B cell (primary cell): ENCODE results near the gene GNG2. TPM values are rescaled to one million over a fixed set of nuclear protein-coding genes. Genes with fewer than 3 reads are reported as not detected.

Experiments
- ATAC-seq: fragments of 200-7000 bp; cut with Tn5 transposase; one replicate; pipeline ENCODE4 v1.10.0; 2021; ENCODE audit warnings: low read depth, mild to moderate bottlenecking, moderate number of reproducible peaks, moderate library complexity
- CTCF ChIA-PET: fragments of 350-600 bp; sonication (Branson Sonifier 250); formaldehyde crosslinking; loops from one replicate; lab custom pipeline; 2021; ENCODE audit warnings: antibody characterized with exemption, inconsistent platforms; lab: Charles Lee
- POLR2A ChIA-PET: fragments of 350-600 bp; sonication (Branson Sonifier 250); formaldehyde crosslinking; loops from one replicate; lab custom pipeline; 2021; ENCODE audit warnings: antibody characterized with exemption; lab: Charles Lee
- DNase-seq: peaks from one replicate; pipeline ENCODE4 v3.0.0; 2013
- H2AFZ ChIP-seq: 2 replicates; pipeline ENCODE4 v1.6.1; 2012; ENCODE audit warnings: mild to moderate bottlenecking, low read depth, low read length; ENCODE audit not compliant: insufficient read depth, poor library complexity, severe bottlenecking
- H3K27ac ChIP-seq, 2 donors: 1 replicate in 1 of 2; 2 replicates in 1 of 2; pipeline ENCODE4 v1.5.1; 2012 to 2013; ENCODE audit warnings: low read length in 2 of 2, mild to moderate bottlenecking in 2 of 2, moderate library complexity in 1 of 2
- H3K27me3 ChIP-seq, 4 experiments: fragments of 200-600 bp in 1 of 4; sonication (generic) in 1 of 4; replicated peaks in 1 of 4; 1 replicate in 2 of 4; 2 replicates in 2 of 4; pipeline versions ENCODE4 v1.6.1 to v1.7.0; 2013 to 2016; ENCODE audit warnings: low read length in 3 of 4, mild to moderate bottlenecking in 2 of 4, mixed read lengths in 1 of 4, moderate library complexity in 1 of 4; ENCODE audit not compliant: insufficient read depth in 4 of 4, control insufficient read depth in 3 of 4; ENCODE audit errors: control extremely low read depth in 1 of 4
- H3K36me3 ChIP-seq, 2 experiments: replicated peaks in 1 of 2; 1 replicate in 1 of 2; 2 replicates in 1 of 2; pipeline versions ENCODE4 v1.6.1 to v1.7.1; 2013; ENCODE audit warnings: low read length in 1 of 2; ENCODE audit not compliant: insufficient read depth in 2 of 2, control insufficient read depth in 1 of 2; ENCODE audit errors: control extremely low read depth in 1 of 2, extremely low read depth in 1 of 2
- H3K4me1 ChIP-seq, 2 donors: fragments of 200-600 bp in 1 of 2; sonication (generic) in 1 of 2; 1 replicate in 1 of 2; 2 replicates in 1 of 2; pipeline versions ENCODE4 v1.5.1 to v1.6.1; 2013 to 2017; ENCODE audit warnings: low read length in 2 of 2; ENCODE audit not compliant: control insufficient read depth in 2 of 2, insufficient read depth in 2 of 2
- H3K4me2 ChIP-seq: replicated peaks from 2 replicates; pipeline ENCODE3; 2012; ENCODE audit warnings: mild to moderate bottlenecking, low read depth, low read length; ENCODE audit not compliant: poor library complexity, severe bottlenecking
- H3K4me3 ChIP-seq, 5 experiments: fragments of 200-600 bp in 1 of 5; sonication (generic) in 1 of 5; 1 replicate in 3 of 5; 2 replicates in 2 of 5; pipeline versions ENCODE4 v1.5.1 to v1.7.0; 2011 to 2016; ENCODE audit warnings: low read length in 4 of 5, mild to moderate bottlenecking in 4 of 5, low read depth in 2 of 5, control low read depth in 1 of 5, moderate library complexity in 1 of 5; ENCODE audit not compliant: insufficient read depth in 1 of 5; ENCODE audit errors: control extremely low read depth in 1 of 5, extremely low read depth in 1 of 5
- H3K79me2 ChIP-seq: fragments of 200-600 bp; sonication (generic); one replicate; pipeline ENCODE4 v1.6.0; 2016; ENCODE audit warnings: low read length; ENCODE audit not compliant: control insufficient read depth, insufficient read depth
- H3K9ac ChIP-seq: fragments of 200-600 bp; sonication (generic); 2 replicates; pipeline ENCODE4 v1.6.1; 2017; ENCODE audit warnings: mild to moderate bottlenecking, low read length, moderate library complexity
- H3K9me3 ChIP-seq, 3 donors: one replicate each; pipeline versions ENCODE4 v1.6.1 to v1.7.1; 2013; ENCODE audit warnings: low read length in 2 of 3; ENCODE audit not compliant: control insufficient read depth in 2 of 3, insufficient read depth in 1 of 3; ENCODE audit errors: control extremely low read depth in 1 of 3
- H4K20me1 ChIP-seq: 2 replicates; pipeline ENCODE4 v1.6.0; 2012; ENCODE audit warnings: mild to moderate bottlenecking, low read length; ENCODE audit not compliant: insufficient read depth, control insufficient read depth, poor library complexity, severe bottlenecking
- H3K27ac Mint-ChIP-seq: one replicate; pipeline ENCODE4 v1.8.0; 2021; ENCODE audit warnings: mixed read lengths
- H3K27me3 Mint-ChIP-seq: one replicate; pipeline ENCODE4 v1.8.0; 2021; ENCODE audit warnings: mixed read lengths
- H3K4me1 Mint-ChIP-seq: one replicate; pipeline ENCODE4 v1.8.0; 2021; ENCODE audit warnings: mixed read lengths
- H3K4me3 Mint-ChIP-seq: one replicate; pipeline ENCODE4 v1.8.0; 2021; ENCODE audit warnings: mixed read lengths
- H3K9me3 Mint-ChIP-seq: one replicate; pipeline ENCODE4 v1.8.0; 2022; ENCODE audit warnings: mixed read lengths; ENCODE audit not compliant: insufficient read depth
- EZH2 ChIP-seq: IDR thresholded peaks from 2 replicates; pipeline ENCODE4 v1.6.1; 2012; ENCODE audit warnings: borderline replicate concordance, low read depth, mild to moderate bottlenecking, moderate library complexity, low read length; ENCODE audit not compliant: insufficient read depth, poor library complexity, severe bottlenecking
- WGBS: methylation state at CpG from one replicate; pipeline ENCODE4 v1.1.5; 2013; ENCODE audit warnings: missing lambda C conversion rate; ENCODE audit not compliant: insufficient coverage; 5-methylcytosine and 5-hydroxymethylcytosine counted together
- intact Hi-C: fragments of 100-400 bp; cut with micrococcal nuclease; formaldehyde crosslinking; loops from one replicate; pipeline ENCODE4 v1.10.0; 2022
- polyA plus RNA-seq: library from polyadenylated mRNA; depleted of rRNA; stranded (reverse); fragments of >200 nt; gene quantifications from 2 replicates; pipeline ENCODE4 v1.2.3, GENCODE V29; 2012
- total RNA-seq, 2 donors: library from RNA; stranded (reverse); fragments of 120-200 nt in 1 of 2; gene quantifications; 1 replicate in 1 of 2; 2 replicates in 1 of 2; pipeline versions ENCODE4 v1.2.3 to v1.2.4, GENCODE V29; 2013 to 2022
- TF ChIP-seq, protein P1 (sequence below): fragments of 200-600 bp; IDR thresholded peaks from one replicate; pipeline ENCODE4 v1.8.0; 2022; ENCODE audit warnings: antibody characterized with exemption, mild to moderate bottlenecking

Gene GNG2
- total and polyA plus RNA-seq, 2 donors (not counting 1 experiment from before 2014, with no cell fraction given): 21.9 to 57.6 TPM

DNA sequence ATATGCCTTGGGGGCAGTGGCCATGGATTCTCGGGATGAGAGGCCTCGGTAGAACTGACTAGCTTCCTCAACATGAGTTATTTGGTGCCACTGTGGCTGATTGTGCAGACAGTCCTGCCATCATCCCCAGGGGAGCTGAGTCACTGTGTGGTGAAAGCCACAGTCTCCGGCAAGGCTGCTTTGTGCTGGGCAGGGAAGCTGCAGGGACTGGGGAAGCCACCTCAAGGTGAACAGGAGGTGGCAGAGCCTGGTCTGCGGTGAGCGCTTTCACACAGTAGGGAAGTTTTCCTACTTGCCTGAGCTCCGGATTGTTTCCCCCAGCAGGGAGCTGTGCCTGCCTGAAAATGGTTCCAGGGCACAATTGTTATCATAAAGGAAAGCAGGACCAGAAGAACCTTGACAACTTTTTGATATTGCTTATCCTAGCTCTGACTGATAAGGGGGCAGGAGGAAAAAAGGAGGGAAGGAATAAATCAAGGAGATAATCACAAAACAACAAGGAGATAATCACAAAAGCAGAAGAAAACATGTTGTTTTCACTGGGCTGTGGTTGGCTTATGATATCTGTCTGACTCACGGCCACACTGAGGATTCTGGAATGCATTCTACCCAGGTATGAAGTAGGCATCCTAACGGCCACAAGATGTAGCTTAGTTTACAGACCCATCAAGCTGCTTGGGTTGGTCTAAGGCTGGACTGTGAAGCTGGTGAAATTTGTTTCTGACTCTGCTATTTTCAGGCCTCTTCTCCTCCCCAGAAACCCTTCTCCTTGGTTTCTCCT, 32.2 kb upstream of the GNG2 start:
- CTCF ChIA-PET: interaction anchor here (0.8 to 5.3 kb wide), 13 partner anchors 10 to 150 kb away, joined by 3 to 37 read pairs (median 4); partner anchors contain the start of gene GNG2
- no peaks in the 10 kb centered on the region for H4K20me1 ChIP-seq
- peaks cover 0 to 7% (median 2%) of the 10 kb centered on the region in 4 experiments for H3K27me3 ChIP-seq
- peak overlapping the region; percentile 37 for H3K4me2 ChIP-seq
- H2AFZ ChIP-seq: no peak overlapping the region
- Mint-ChIP-seq H3K4me1 (no peaks in the 10 kb centered on the region), H3K9me3 (peaks cover 4% of the 10 kb centered on the region), H3K27me3 (no peaks in the 10 kb centered on the region), H3K4me3 (peak overlapping the region; percentile 20), H3K27ac (peak overlapping the region; percentile 4)
- H3K4me1 ChIP-seq: peaks cover 11 to 13% of the 10 kb centered on the region in 2 donors
- no peak overlapping the region for H3K27ac ChIP-seq
- DNase-seq: peak; percentile 75
- intact Hi-C loops: loop anchor here (1.0 kb wide), 4 partner anchors 19 to 151 kb away; partner anchors contain the start of gene GNG2
- H3K79me2 ChIP-seq: no peaks in the 10 kb centered on the region
- no peak overlapping the region for H3K9ac ChIP-seq
- POLR2A ChIA-PET: interaction anchor here (1.1 kb wide), 1 partner anchor 42 kb away, joined by 3 read pairs; no protein-coding TSS in a partner anchor
- no peaks in the 10 kb centered on the region for H3K36me3 ChIP-seq
- H3K4me3 ChIP-seq: no peak overlapping the region
- H3K9me3 ChIP-seq: peaks cover 0 to 6% (median 4%) of the 10 kb centered on the region in 3 donors
- peak; percentile 100 for ATAC-seq
- TF ChIP-seq, protein P1, sequence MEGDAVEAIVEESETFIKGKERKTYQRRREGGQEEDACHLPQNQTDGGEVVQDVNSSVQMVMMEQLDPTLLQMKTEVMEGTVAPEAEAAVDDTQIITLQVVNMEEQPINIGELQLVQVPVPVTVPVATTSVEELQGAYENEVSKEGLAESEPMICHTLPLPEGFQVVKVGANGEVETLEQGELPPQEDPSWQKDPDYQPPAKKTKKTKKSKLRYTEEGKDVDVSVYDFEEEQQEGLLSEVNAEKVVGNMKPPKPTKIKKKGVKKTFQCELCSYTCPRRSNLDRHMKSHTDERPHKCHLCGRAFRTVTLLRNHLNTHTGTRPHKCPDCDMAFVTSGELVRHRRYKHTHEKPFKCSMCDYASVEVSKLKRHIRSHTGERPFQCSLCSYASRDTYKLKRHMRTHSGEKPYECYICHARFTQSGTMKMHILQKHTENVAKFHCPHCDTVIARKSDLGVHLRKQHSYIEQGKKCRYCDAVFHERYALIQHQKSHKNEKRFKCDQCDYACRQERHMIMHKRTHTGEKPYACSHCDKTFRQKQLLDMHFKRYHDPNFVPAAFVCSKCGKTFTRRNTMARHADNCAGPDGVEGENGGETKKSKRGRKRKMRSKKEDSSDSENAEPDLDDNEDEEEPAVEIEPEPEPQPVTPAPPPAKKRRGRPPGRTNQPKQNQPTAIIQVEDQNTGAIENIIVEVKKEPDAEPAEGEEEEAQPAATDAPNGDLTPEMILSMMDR: no peak
- no peak for TF ChIP-seq EZH2
- WGBS: 19% methylated on average over 8 of the region's 8 CpGs

DNA sequence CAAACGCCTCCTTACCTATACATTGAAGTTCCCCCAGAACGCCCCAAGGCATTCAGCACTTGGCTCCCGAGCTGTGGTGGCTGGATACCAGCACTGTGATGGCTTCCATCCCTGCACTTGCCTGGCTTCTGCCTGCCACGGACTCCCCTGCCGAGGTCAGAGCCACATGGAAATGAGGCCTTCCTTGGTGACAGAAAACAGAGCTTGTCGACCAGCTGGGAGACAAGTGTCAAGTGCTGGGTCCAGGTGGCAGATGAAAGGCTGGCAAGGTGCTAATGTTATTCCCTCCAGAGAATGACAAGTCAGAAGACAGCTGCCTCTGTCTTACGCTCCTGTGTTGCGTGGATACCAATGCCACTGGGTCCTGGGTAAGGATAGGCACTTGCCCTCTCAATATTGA, 26.2 kb upstream of the GNG2 start:
- Mint-ChIP-seq H3K27ac (no peak overlapping the region), H3K9me3 (peaks cover 4% of the 10 kb centered on the region), H3K4me1 (peaks cover 2% of the 10 kb centered on the region), H3K27me3 (no peaks in the 10 kb centered on the region), H3K4me3 (no peak overlapping the region)
- H4K20me1 ChIP-seq: no peaks in the 10 kb centered on the region
- H3K4me3 ChIP-seq: no peak overlapping the region
- WGBS: 90% methylated on average over 8 of the region's 8 CpGs
- H3K9me3 ChIP-seq: peaks cover 0 to 6% (median 4%) of the 10 kb centered on the region in 3 donors
- no peak for ATAC-seq
- H3K79me2 ChIP-seq: no peaks in the 10 kb centered on the region
- no peak overlapping the region for H3K9ac ChIP-seq
- ChIA-PET POLR2A (no interaction called here), CTCF (no interaction called here)
- H3K27me3 ChIP-seq: peaks cover 0 to 4% (median 0%) of the 10 kb centered on the region in 4 experiments
- H3K4me1 ChIP-seq: peaks cover 0 to 5% of the 10 kb centered on the region in 2 donors
- DNase-seq: no peak
- H3K36me3 ChIP-seq: no peaks in the 10 kb centered on the region
- no peak overlapping the region for H3K4me2 ChIP-seq
- H3K27ac ChIP-seq: no peak overlapping the region
- TF ChIP-seq, protein P1: no peak
- no peak for TF ChIP-seq EZH2
- H2AFZ ChIP-seq: no peak overlapping the region
- intact Hi-C loops: no loop called here
